ENCODE results near the gene PRKACB.
A peak's percentile ranks its signal among the peaks of the same experiment; 100 is the strongest.

Gene PRKACB

GRCh38 chr1:84245563-84245962 is 101.5 kb downstream of the PRKACB start:
- peak overlapping the region; percentile 6 for H3K27ac Mint-ChIP-seq (ENCODE audit: low read depth)
- H3K4me3 Mint-ChIP-seq = no peak overlapping the region
- H3K27me3 Mint-ChIP-seq = no peaks in the 10 kb centered on the region
- no peaks in the 10 kb centered on the region for H3K9me3 Mint-ChIP-seq
- peaks cover 18% of the 10 kb centered on the region for H3K4me1 Mint-ChIP-seq
- DNase-seq (ENCODE audit: low spot score in 2 of 2) (no peak), ATAC-seq (replicated peaks; ENCODE audit: extremely low read depth, poor library complexity, severe bottlenecking) (no peak)
- H3K36me3 Mint-ChIP-seq (ENCODE audit: insufficient read depth) = no peaks in the 10 kb centered on the region

GRCh38 chr1:84246213-84246612 is 102.1 kb downstream of the PRKACB start:
- no peak for ATAC-seq (replicated peaks; ENCODE audit: extremely low read depth, poor library complexity, severe bottlenecking)

GRCh38 chr1:84247425-84248220 is 103.6 kb downstream of the PRKACB start:
- Mint-ChIP-seq H3K4me1 (peaks cover 18% of the 10 kb centered on the region), H3K27ac (ENCODE audit: low read depth) (peak overlapping the region; percentile 83), H3K9me3 (peaks cover 5% of the 10 kb centered on the region), H3K4me3 (peak overlapping the region; percentile 52), H3K36me3 (ENCODE audit: insufficient read depth) (no peaks in the 10 kb centered on the region), H3K27me3 (no peaks in the 10 kb centered on the region)
- DNase-seq (ENCODE audit: low spot score in 2 of 2) (no peak), ATAC-seq (replicated peaks; ENCODE audit: extremely low read depth, poor library complexity, severe bottlenecking) (peak; percentile 83)

More at GRCh38 chr1:84246213-84246612, 102.1 kb downstream of the PRKACB start:
- no peak overlapping the region for H3K4me3 Mint-ChIP-seq
- DNase-seq (ENCODE audit: low spot score in 2 of 2) = no peak
- H3K4me1 Mint-ChIP-seq = peaks cover 18% of the 10 kb centered on the region
- H3K27ac Mint-ChIP-seq (ENCODE audit: low read depth) = peak overlapping the region; percentile 6
- no peaks in the 10 kb centered on the region for H3K36me3 Mint-ChIP-seq (ENCODE audit: insufficient read depth)
- H3K27me3 Mint-ChIP-seq = no peaks in the 10 kb centered on the region
- peaks cover 2% of the 10 kb centered on the region for H3K9me3 Mint-ChIP-seq

GRCh38 chr1:84250668-84251067 is 106.6 kb downstream of the PRKACB start:
- H3K36me3 Mint-ChIP-seq (ENCODE audit: insufficient read depth) = no peaks in the 10 kb centered on the region
- peaks cover 5% of the 10 kb centered on the region for H3K9me3 Mint-ChIP-seq
- H3K4me1 Mint-ChIP-seq = peaks cover 13% of the 10 kb centered on the region
- DNase-seq (ENCODE audit: low spot score in 2 of 2) (no peak), ATAC-seq (replicated peaks; ENCODE audit: extremely low read depth, poor library complexity, severe bottlenecking) (no peak)
- no peak overlapping the region for H3K4me3 Mint-ChIP-seq
- no peak overlapping the region for H3K27ac Mint-ChIP-seq (ENCODE audit: low read depth)
- H3K27me3 Mint-ChIP-seq = no peaks in the 10 kb centered on the region

- DNase-seq (ENCODE audit: low spot score in 2 of 2) = no peak
- Mint-ChIP-seq H3K9me3 (peaks cover 5% of the 10 kb centered on the region), H3K27me3 (no peaks in the 10 kb centered on the region), H3K27ac (ENCODE audit: low read depth) (no peak overlapping the region), H3K4me1 (no peaks in the 10 kb centered on the region), H3K4me3 (no peak overlapping the region), H3K36me3 (ENCODE audit: insufficient read depth) (no peaks in the 10 kb centered on the region)
- ATAC-seq (replicated peaks; ENCODE audit: extremely low read depth, poor library complexity, severe bottlenecking) = no peak
Observed at GRCh38 chr1:84253036-84253435, 109.0 kb downstream of the PRKACB start.

GRCh38 chr1:84253891-84254290 is 109.8 kb downstream of the PRKACB start:
- ATAC-seq (replicated peaks; ENCODE audit: extremely low read depth, poor library complexity, severe bottlenecking) = no peak
- no peak overlapping the region for H3K4me3 Mint-ChIP-seq

GRCh38 chr1:84254703-84255238 is 110.7 kb downstream of the PRKACB start:
- Mint-ChIP-seq H3K27me3 (no peaks in the 10 kb centered on the region), H3K27ac (ENCODE audit: low read depth) (no peak overlapping the region), H3K4me3 (no peak overlapping the region), H3K9me3 (peaks cover 5% of the 10 kb centered on the region), H3K36me3 (ENCODE audit: insufficient read depth) (no peaks in the 10 kb centered on the region), H3K4me1 (no peaks in the 10 kb centered on the region)
- DNase-seq (ENCODE audit: low spot score in 2 of 2) (no peak), ATAC-seq (replicated peaks; ENCODE audit: extremely low read depth, poor library complexity, severe bottlenecking) (no peak)

More at GRCh38 chr1:84253891-84254290, 109.8 kb downstream of the PRKACB start:
- H3K27me3 Mint-ChIP-seq = no peaks in the 10 kb centered on the region
- no peaks in the 10 kb centered on the region for H3K36me3 Mint-ChIP-seq (ENCODE audit: insufficient read depth)
- no peak for DNase-seq (ENCODE audit: low spot score in 2 of 2)
- no peak overlapping the region for H3K27ac Mint-ChIP-seq (ENCODE audit: low read depth)
- peaks cover 5% of the 10 kb centered on the region for H3K9me3 Mint-ChIP-seq
- H3K4me1 Mint-ChIP-seq = no peaks in the 10 kb centered on the region

GRCh38 chr1:84255582-84255981 is 111.5 kb downstream of the PRKACB start:
- peaks cover 5% of the 10 kb centered on the region for H3K9me3 Mint-ChIP-seq
- no peak for DNase-seq (ENCODE audit: low spot score in 2 of 2)

GRCh38 chr1:84257617-84258016 is 113.5 kb downstream of the PRKACB start:
- H3K4me3 Mint-ChIP-seq = no peak overlapping the region
- no peak overlapping the region for H3K27ac Mint-ChIP-seq (ENCODE audit: low read depth)
- DNase-seq (ENCODE audit: low spot score in 2 of 2) = no peak
- no peaks in the 10 kb centered on the region for H3K36me3 Mint-ChIP-seq (ENCODE audit: insufficient read depth)
- no peaks in the 10 kb centered on the region for H3K9me3 Mint-ChIP-seq
- no peaks in the 10 kb centered on the region for H3K4me1 Mint-ChIP-seq
- no peak for ATAC-seq (replicated peaks; ENCODE audit: extremely low read depth, poor library complexity, severe bottlenecking)
- no peaks in the 10 kb centered on the region for H3K27me3 Mint-ChIP-seq

More at GRCh38 chr1:84255582-84255981, 111.5 kb downstream of the PRKACB start:
- Mint-ChIP-seq H3K4me3 (no peak overlapping the region), H3K4me1 (no peaks in the 10 kb centered on the region), H3K27ac (ENCODE audit: low read depth) (no peak overlapping the region), H3K36me3 (ENCODE audit: insufficient read depth) (no peaks in the 10 kb centered on the region), H3K27me3 (no peaks in the 10 kb centered on the region)
- no peak for ATAC-seq (replicated peaks; ENCODE audit: extremely low read depth, poor library complexity, severe bottlenecking)

GRCh38 chr1:84259376-84259775 is 115.3 kb downstream of the PRKACB start:
- ATAC-seq (replicated peaks; ENCODE audit: extremely low read depth, poor library complexity, severe bottlenecking) (no peak), DNase-seq (ENCODE audit: low spot score in 2 of 2) (no peak)
- no peaks in the 10 kb centered on the region for H3K9me3 Mint-ChIP-seq
- no peak overlapping the region for H3K27ac Mint-ChIP-seq (ENCODE audit: low read depth)
- no peaks in the 10 kb centered on the region for H3K4me1 Mint-ChIP-seq
- H3K27me3 Mint-ChIP-seq = no peaks in the 10 kb centered on the region
- H3K4me3 Mint-ChIP-seq = no peak overlapping the region
- H3K36me3 Mint-ChIP-seq (ENCODE audit: insufficient read depth) = no peaks in the 10 kb centered on the region

- no peaks in the 10 kb centered on the region for H3K9me3 Mint-ChIP-seq
- no peaks in the 10 kb centered on the region for H3K36me3 Mint-ChIP-seq (ENCODE audit: insufficient read depth)
- H3K4me3 Mint-ChIP-seq = no peak overlapping the region
- H3K27me3 Mint-ChIP-seq = no peaks in the 10 kb centered on the region
- ATAC-seq (replicated peaks; ENCODE audit: extremely low read depth, poor library complexity, severe bottlenecking) = no peak
- no peak overlapping the region for H3K27ac Mint-ChIP-seq (ENCODE audit: low read depth)
- DNase-seq (ENCODE audit: low spot score in 2 of 2) = no peak
- no peaks in the 10 kb centered on the region for H3K4me1 Mint-ChIP-seq
Observed at GRCh38 chr1:84259989-84260388, 115.9 kb downstream of the PRKACB start.

- no peaks in the 10 kb centered on the region for H3K27me3 Mint-ChIP-seq
Observed at GRCh38 chr1:84260852-84261518, 116.9 kb downstream of the PRKACB start.

GRCh38 chr1:84264961-84265360 is 120.9 kb downstream of the PRKACB start:
- no peak overlapping the region for H3K4me3 Mint-ChIP-seq
- no peaks in the 10 kb centered on the region for H3K9me3 Mint-ChIP-seq
- H3K4me1 Mint-ChIP-seq = no peaks in the 10 kb centered on the region
- no peaks in the 10 kb centered on the region for H3K36me3 Mint-ChIP-seq (ENCODE audit: insufficient read depth)
- no peaks in the 10 kb centered on the region for H3K27me3 Mint-ChIP-seq
- ATAC-seq (replicated peaks; ENCODE audit: extremely low read depth, poor library complexity, severe bottlenecking) (no peak), DNase-seq (ENCODE audit: low spot score in 2 of 2) (no peak)
- no peak overlapping the region for H3K27ac Mint-ChIP-seq (ENCODE audit: low read depth)

More at GRCh38 chr1:84260852-84261518, 116.9 kb downstream of the PRKACB start:
- DNase-seq (ENCODE audit: low spot score in 2 of 2) = no peak
- Mint-ChIP-seq H3K36me3 (ENCODE audit: insufficient read depth) (no peaks in the 10 kb centered on the region), H3K27ac (ENCODE audit: low read depth) (no peak overlapping the region), H3K4me1 (no peaks in the 10 kb centered on the region), H3K4me3 (no peak overlapping the region), H3K9me3 (no peaks in the 10 kb centered on the region)
- ATAC-seq (replicated peaks; ENCODE audit: extremely low read depth, poor library complexity, severe bottlenecking) = no peak

Measured in central memory CD8-positive, alpha-beta T cell (primary cell).